Activated T-helper 2 cell treated with anti-CD3 and anti-CD28 coated beads, Interferon-gamma antibody, Interleukin-2, Interleukin-4, amounts not matched to agents 10 μg/mL and 5 μg/mL and 100 μg/mL, durations not matched to agents 14 hours and 24 hours and 36 hours (primary cell): Measurements from ENCODE around the gene AIFM1. TPM values are rescaled to one million over a fixed set of nuclear protein-coding genes. Genes with fewer than 3 reads are reported as not detected.

ENCODE experiments used
- DNase-seq: peaks from one replicate; pipeline ENCODE4 v3.0.0; 2021; ENCODE audit warnings: low spot score
- H3K27ac Mint-ChIP-seq: one replicate; pipeline ENCODE4 v1.8.0; 2021; ENCODE audit warnings: mixed read lengths
- H3K27me3 Mint-ChIP-seq: one replicate; pipeline ENCODE4 v1.8.0; 2021; ENCODE audit warnings: low read depth, mixed read lengths
- H3K36me3 Mint-ChIP-seq: one replicate; pipeline ENCODE4 v1.8.0; 2021; ENCODE audit warnings: low read depth, mixed read lengths
- H3K4me1 Mint-ChIP-seq: one replicate; pipeline ENCODE4 v1.8.0; 2021; ENCODE audit warnings: low read depth, mixed read lengths
- H3K4me3 Mint-ChIP-seq: one replicate; pipeline ENCODE4 v1.8.0; 2021; ENCODE audit warnings: low read depth, mild to moderate bottlenecking, moderate library complexity, mixed read lengths
- H3K9me3 Mint-ChIP-seq: one replicate; pipeline ENCODE4 v1.8.0; 2021; ENCODE audit warnings: mixed read lengths
- intact Hi-C: fragments of 100-400 bp; cut with micrococcal nuclease; formaldehyde crosslinking; loops from one replicate; pipeline ENCODE4 v1.15.1; 2023
- total RNA-seq: library from RNA; stranded (reverse); gene quantifications from 2 replicates; pipeline ENCODE4 v1.2.3, GENCODE V29; 2022

AIFM1 gene
- total RNA-seq, 1 donor from 2014 or later, result 48.7 TPM

DNA sequence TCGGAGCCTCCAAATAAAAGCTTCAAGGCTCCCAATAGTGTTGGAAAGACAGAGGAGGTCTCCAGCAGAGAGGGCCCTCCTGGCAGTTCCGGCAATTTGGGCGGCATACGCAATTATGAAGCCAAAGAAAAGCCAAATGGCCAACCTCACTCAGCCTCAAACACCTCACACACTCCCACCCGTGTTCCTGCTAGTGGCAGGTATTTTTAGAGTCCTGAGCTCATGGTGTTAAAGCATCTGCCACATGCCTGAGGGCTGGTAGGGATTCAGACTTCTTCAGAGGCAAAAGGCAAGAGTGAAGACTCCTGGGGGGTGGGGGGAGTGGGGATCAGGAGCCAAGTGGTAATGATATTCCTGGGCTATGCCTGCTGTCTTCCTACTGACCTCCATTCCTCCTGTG is 13.5 kb upstream of the AIFM1 start:
- intact Hi-C loops, result loop anchor here (10.0 kb wide), 1 partner anchor 414 kb away; no protein-coding TSS in a partner anchor

GRCh38 chrX:130176942-130177341 is 11.3 kb upstream of the AIFM1 start:
- Mint-ChIP-seq H3K9me3 (no peaks in the 10 kb centered on the region), H3K27ac (peak overlapping the region; percentile 48), H3K27me3 (no peaks in the 10 kb centered on the region), H3K36me3 (peaks cover 47% of the 10 kb centered on the region), H3K4me3 (no peak overlapping the region), H3K4me1 (peaks cover 43% of the 10 kb centered on the region)
- DNase-seq, result no peak
- intact Hi-C loops, result loop anchor here (10.0 kb wide), 1 partner anchor 412 kb away; no protein-coding TSS in a partner anchor

More for the DNA sequence above, 13.5 kb upstream of the AIFM1 start:
- H3K4me1 Mint-ChIP-seq, result peaks cover 40% of the 10 kb centered on the region
- H3K27ac Mint-ChIP-seq, result peak overlapping the region; percentile 44
- H3K36me3 Mint-ChIP-seq, result peaks cover 48% of the 10 kb centered on the region
- H3K27me3 Mint-ChIP-seq, result no peaks in the 10 kb centered on the region
- H3K4me3 Mint-ChIP-seq, result no peak overlapping the region
- no peaks in the 10 kb centered on the region for H3K9me3 Mint-ChIP-seq
- no peak for DNase-seq

DNA sequence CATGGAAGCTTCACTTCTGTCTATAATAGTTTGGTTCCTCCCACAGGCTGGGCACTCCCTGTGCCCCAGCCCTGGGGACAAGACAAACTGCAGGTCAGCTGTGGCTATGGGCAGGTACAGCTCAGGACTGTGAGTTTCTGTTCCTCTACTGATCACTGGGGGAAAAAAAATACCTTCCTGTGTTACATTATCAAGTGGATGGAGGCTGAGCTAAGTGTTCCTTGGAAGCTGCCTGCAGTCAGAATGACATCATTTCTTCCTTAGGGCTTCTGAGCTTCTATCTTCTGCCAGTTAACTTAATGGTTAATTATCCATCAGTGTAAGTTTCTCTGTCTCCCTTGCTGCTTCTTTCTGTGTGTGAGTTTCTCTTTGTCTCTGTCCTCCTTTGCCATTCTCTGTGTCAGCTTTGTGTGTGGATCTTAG is 10.7 kb upstream of the AIFM1 start:
- no peak for DNase-seq
- Mint-ChIP-seq H3K4me3 (peak overlapping the region; percentile 61), H3K27ac (peak overlapping the region; percentile 48), H3K9me3 (no peaks in the 10 kb centered on the region), H3K27me3 (no peaks in the 10 kb centered on the region), H3K36me3 (peaks cover 47% of the 10 kb centered on the region), H3K4me1 (peaks cover 43% of the 10 kb centered on the region)
- intact Hi-C loops, result loop anchor here (10.0 kb wide), 1 partner anchor 412 kb away; no protein-coding TSS in a partner anchor

DNA sequence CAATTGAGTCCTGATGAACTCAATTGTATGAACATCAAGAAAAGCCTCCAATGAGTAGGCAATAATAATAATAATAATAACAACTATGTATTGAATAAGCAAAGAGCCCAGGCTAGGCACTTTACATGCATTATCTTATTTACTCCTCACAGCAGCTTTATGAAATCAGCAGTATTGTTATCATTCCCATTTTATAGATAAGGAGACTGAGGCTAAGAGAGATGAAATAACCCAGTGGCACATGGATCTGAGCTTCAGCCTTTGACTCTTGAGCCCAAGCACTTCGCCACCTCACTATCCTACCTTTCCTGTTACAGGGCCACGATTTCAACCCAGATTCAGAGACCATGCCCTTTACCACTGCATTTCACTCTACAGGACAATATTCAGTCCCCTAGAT is 9.3 kb upstream of the AIFM1 start:
- intact Hi-C loops, result loop anchor here (5.0 to 10.0 kb wide), 2 partner anchors 53 to 410 kb away; no protein-coding TSS in a partner anchor
- Mint-ChIP-seq H3K4me3 (peak overlapping the region; percentile 42), H3K9me3 (no peaks in the 10 kb centered on the region), H3K27me3 (no peaks in the 10 kb centered on the region), H3K36me3 (peaks cover 39% of the 10 kb centered on the region), H3K4me1 (peaks cover 47% of the 10 kb centered on the region), H3K27ac (peak overlapping the region; percentile 28)
- no peak for DNase-seq

GRCh38 chrX:130174045-130174704 is 8.5 kb upstream of the AIFM1 start:
- Mint-ChIP-seq H3K9me3 (no peaks in the 10 kb centered on the region), H3K36me3 (peaks cover 32% of the 10 kb centered on the region), H3K4me3 (peak overlapping the region; percentile 92), H3K27me3 (no peaks in the 10 kb centered on the region), H3K27ac (peak overlapping the region; percentile 90), H3K4me1 (peaks cover 41% of the 10 kb centered on the region)
- intact Hi-C loops, result loop anchor here (5.0 to 10.0 kb wide), 2 partner anchors 52 to 409 kb away; no protein-coding TSS in a partner anchor
- DNase-seq, result no peak

- peak overlapping the region; percentile 92 for H3K4me3 Mint-ChIP-seq
- H3K36me3 Mint-ChIP-seq, result peaks cover 31% of the 10 kb centered on the region
- peaks cover 43% of the 10 kb centered on the region for H3K4me1 Mint-ChIP-seq
- no peaks in the 10 kb centered on the region for H3K27me3 Mint-ChIP-seq
- H3K9me3 Mint-ChIP-seq, result no peaks in the 10 kb centered on the region
- intact Hi-C loops, result loop anchor here (1.0 to 10.0 kb wide), 6 partner anchors 10 to 409 kb away; partner anchors contain the start of gene ZNF280C
- peak; percentile 22 for DNase-seq
- peak overlapping the region; percentile 90 for H3K27ac Mint-ChIP-seq
These were observed 7.7 kb upstream of the AIFM1 start for GRCh38 chrX:130173190-130173895.

DNA sequence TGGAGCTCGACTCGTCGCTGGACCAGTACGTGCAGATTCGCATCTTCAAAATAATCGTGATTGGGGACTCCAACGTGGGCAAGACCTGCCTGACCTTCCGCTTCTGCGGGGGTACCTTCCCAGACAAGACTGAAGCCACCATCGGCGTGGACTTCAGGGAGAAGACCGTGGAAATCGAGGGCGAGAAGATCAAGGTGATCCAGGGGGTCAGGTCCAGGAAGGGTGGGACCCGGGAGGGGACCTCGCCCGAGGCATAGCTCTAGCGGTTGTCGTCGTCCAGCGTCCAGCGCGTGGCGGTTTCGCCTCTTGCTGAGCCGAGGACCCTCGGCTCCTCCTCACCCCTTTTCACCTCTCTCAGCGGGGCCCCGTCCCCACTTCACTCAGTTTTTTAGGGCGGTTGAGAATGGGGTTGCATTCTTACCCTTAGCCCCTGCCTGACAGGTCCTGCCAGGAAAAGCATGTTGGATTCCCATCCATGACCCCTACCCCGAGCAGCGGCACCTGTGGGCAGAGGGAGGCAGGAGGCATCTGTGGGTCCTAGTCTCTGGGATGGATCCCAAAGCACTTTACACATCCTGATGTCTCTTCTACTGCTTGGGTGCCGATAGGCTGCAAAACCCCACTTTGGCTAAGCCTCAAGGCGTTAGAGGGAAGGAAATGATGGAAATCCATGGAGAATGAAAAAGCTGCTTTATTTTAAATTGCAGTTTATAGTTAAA is 6.6 kb upstream of the AIFM1 start:
- Mint-ChIP-seq H3K27ac (peak overlapping the region; percentile 90), H3K4me3 (peak overlapping the region; percentile 92), H3K27me3 (no peaks in the 10 kb centered on the region), H3K4me1 (peaks cover 36% of the 10 kb centered on the region), H3K9me3 (no peaks in the 10 kb centered on the region), H3K36me3 (peaks cover 21% of the 10 kb centered on the region)
- intact Hi-C loops, result loop anchor here (2.0 to 10.0 kb wide), 5 partner anchors 41 to 407 kb away; partner anchors contain the start of gene ZNF280C
- DNase-seq, result no peak

- intact Hi-C loops, result loop anchor here (2.0 to 10.0 kb wide), 5 partner anchors 41 to 407 kb away; partner anchors contain the start of gene ZNF280C
- no peaks in the 10 kb centered on the region for H3K27me3 Mint-ChIP-seq
- no peaks in the 10 kb centered on the region for H3K9me3 Mint-ChIP-seq
- H3K36me3 Mint-ChIP-seq, result peaks cover 14% of the 10 kb centered on the region
- peak within 1 kb of the TSS; percentile 92 for H3K27ac Mint-ChIP-seq
- peaks cover 36% of the 10 kb centered on the region for H3K4me1 Mint-ChIP-seq
- H3K4me3 Mint-ChIP-seq, result peak within 1 kb of the TSS; percentile 92
- DNase-seq, result peak; percentile 22
These were observed 5.9 kb upstream of the AIFM1 start, which contains the start of gene RAB33A for GRCh38 chrX:130171446-130172126. TSS of gene RAB33A (plus strand) at chrX:130171962. CDS start at chrX:130172063, 101 bp downstream.

DNA sequence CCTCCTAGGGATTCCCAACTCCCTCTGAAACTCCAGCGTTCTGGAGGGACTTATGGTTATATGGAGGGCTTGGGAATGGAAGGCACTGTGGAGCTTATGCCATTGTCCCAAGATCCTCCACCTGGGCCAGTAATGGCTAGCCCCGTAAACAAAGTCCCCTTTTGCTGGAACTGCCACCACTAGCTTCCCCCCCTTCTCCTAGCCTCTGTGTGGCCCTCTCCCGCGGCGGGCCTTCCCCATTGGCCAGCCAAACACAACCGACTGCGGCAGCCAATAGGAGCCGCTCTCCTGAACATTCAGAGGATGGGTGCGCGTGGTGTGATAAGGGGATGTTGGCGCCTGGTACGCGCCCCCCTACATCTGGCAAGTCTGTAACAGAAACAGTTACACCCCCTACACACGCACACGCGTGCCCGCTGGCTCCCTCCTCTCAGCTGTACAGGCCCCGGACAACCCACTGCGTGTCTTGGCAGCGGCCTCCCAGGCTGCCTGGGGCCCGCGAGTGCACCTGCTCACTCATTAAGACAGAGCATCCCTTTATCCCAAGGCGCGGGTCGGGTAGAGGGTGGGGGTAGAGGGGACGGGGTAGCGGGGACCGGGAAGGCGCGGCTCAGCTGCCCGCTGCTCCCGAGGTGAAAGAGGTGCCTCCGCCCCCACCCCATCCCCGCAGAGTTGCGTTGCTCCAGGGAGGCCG is 5.3 kb upstream of the AIFM1 start:
- Mint-ChIP-seq H3K4me3 (peak overlapping the region; percentile 92), H3K36me3 (peaks cover 10% of the 10 kb centered on the region), H3K27ac (peak overlapping the region; percentile 92), H3K4me1 (peaks cover 29% of the 10 kb centered on the region), H3K9me3 (no peaks in the 10 kb centered on the region), H3K27me3 (no peaks in the 10 kb centered on the region)
- DNase-seq, result peak; percentile 64
- intact Hi-C loops, result loop anchor here (5.0 to 10.0 kb wide), 2 partner anchors 49 to 406 kb away; no protein-coding TSS in a partner anchor

- H3K4me3 Mint-ChIP-seq, result peak overlapping the region; percentile 98
- peaks cover 7% of the 10 kb centered on the region for H3K36me3 Mint-ChIP-seq
- no peak for DNase-seq
- H3K4me1 Mint-ChIP-seq, result peaks cover 29% of the 10 kb centered on the region
- H3K9me3 Mint-ChIP-seq, result no peaks in the 10 kb centered on the region
- intact Hi-C loops, result no loop called here
- H3K27me3 Mint-ChIP-seq, result no peaks in the 10 kb centered on the region
- peak overlapping the region; percentile 97 for H3K27ac Mint-ChIP-seq
These were observed 1.4 kb upstream of the AIFM1 start for GRCh38 chrX:130167040-130167439.

GRCh38 chrX:130166503-130166777 is 799 bp upstream of the AIFM1 start:
- intact Hi-C loops, result no loop called here
- peaks cover 9% of the 10 kb centered on the region for H3K36me3 Mint-ChIP-seq
- no peaks in the 10 kb centered on the region for H3K9me3 Mint-ChIP-seq
- peaks cover 31% of the 10 kb centered on the region for H3K4me1 Mint-ChIP-seq
- no peaks in the 10 kb centered on the region for H3K27me3 Mint-ChIP-seq
- H3K4me3 Mint-ChIP-seq, result peak overlapping the region; percentile 98
- no peak for DNase-seq
- peak overlapping the region; percentile 97 for H3K27ac Mint-ChIP-seq
